Muscle layer of duodenum (tissue), 2 donors: ENCODE data around the gene KY.

Experiments
- H3K27ac ChIP-seq: one replicate; pipeline ENCODE4 v1.7.0; 2013; ENCODE audit warnings: mild to moderate bottlenecking, low read length
- H3K27me3 ChIP-seq: one replicate; pipeline ENCODE4 v1.7.0; 2013; ENCODE audit warnings: low read depth, mild to moderate bottlenecking, control low read depth, low read length
- H3K36me3 ChIP-seq, 2 donors: one replicate each; pipeline ENCODE4 v1.7.0; 2013; ENCODE audit warnings: low read length in 2 of 2, control low read depth in 1 of 2, mild to moderate bottlenecking in 1 of 2; ENCODE audit not compliant: insufficient read depth in 2 of 2, control insufficient read depth in 1 of 2
- H3K4me1 ChIP-seq, 2 donors: one replicate each; pipeline ENCODE4 v1.7.0; 2013; ENCODE audit warnings: low read length in 2 of 2, mild to moderate bottlenecking in 2 of 2, control low read depth in 1 of 2, moderate library complexity in 1 of 2; ENCODE audit not compliant: insufficient read depth in 2 of 2, control insufficient read depth in 1 of 2
- H3K4me3 ChIP-seq, 2 donors: one replicate each; pipeline ENCODE4 v1.7.0; 2013; ENCODE audit warnings: low read length in 2 of 2, low read depth in 1 of 2, mild to moderate bottlenecking in 1 of 2
- H3K9me3 ChIP-seq, 2 donors: one replicate each; pipeline ENCODE4 v1.7.0; 2013; ENCODE audit warnings: low read length in 2 of 2, control low read depth in 1 of 2, mild to moderate bottlenecking in 1 of 2; ENCODE audit not compliant: control insufficient read depth in 1 of 2
- donor health status: healthy.

The KY gene

DNA sequence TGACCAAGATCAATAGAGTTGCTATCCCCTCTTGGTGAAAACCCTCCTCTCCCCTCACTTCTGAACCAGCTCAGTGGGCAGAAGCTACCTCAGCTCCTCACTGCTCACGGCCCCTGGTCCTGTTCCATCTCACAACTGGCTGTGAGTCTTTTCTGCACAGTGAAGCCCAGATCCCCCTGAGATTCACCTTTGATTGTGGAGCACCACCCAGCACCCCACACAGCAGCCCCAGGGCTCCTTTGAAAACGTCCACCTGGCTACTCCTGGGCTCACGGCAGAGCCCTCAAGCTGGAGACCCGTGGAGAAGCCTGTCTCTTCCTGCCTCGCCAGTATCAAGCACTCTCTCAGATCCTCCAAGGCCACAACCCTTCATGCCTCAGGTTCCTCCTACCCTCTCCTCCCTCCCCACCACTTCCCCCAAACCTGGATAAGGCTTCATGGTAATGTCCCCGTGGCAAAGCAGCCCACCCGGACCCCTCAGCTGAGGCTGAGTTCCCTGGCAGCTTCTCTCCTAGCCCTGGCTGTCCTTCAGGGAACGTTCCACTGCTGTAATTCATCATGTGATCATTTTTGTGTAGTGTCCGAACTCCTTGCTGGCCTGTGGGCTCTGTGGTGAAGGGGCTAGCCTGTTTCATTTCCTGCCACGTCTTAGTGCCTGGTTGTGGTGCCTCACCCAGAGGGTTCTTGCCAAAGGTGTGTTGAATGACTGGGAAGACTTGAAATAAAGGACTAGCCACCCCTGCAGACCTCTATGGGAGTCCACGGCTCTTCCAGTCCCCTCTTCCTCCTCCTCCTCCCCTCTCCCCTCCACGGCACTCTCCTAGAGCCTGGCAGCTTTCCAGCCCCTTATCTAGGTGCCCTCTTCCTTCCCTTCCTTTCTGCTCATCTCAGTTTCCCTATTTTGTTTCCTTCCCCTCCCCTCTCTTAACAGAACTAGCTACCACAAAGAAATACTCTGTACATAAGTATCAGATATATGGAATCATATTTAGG is 44.5 kb downstream of the KY start:
- Histone ChIP-seq H3K27ac (no peak overlapping the region), H3K36me3 (peaks cover 0 to 6% of the 10 kb centered on the region in 2 donors), H3K27me3 (no peaks in the 10 kb centered on the region), H3K4me1 (peaks cover 0 to under 1% of the 10 kb centered on the region in 2 donors), H3K4me3 (no peak overlapping the region), H3K9me3 (no peaks in the 10 kb centered on the region)

DNA sequence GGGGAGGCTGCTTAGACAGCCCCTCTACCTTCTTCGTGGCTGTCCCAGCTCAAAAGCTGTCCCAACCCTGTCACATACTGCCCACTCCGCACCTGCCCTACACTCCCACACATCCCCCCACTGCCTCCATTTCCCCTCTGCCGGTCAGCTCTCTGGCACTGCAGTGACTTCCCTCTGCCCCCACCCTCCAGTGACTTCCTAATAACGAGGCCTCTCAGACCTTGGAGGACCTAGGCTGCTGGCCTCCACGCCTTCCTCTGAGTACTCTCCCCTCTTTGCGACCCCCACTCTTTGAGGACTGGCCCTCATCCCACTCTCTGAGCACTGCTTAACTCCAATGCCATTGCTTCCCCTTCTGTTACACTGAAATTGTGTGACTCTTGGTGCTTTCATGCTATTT is 45.3 kb downstream of the KY start:
- Histone ChIP-seq H3K9me3 (no peaks in the 10 kb centered on the region), H3K27me3 (no peaks in the 10 kb centered on the region), H3K27ac (no peak overlapping the region), H3K4me3 (no peak overlapping the region), H3K4me1 (peaks cover 0 to 5% of the 10 kb centered on the region in 2 donors), H3K36me3 (peaks cover 0 to 6% of the 10 kb centered on the region in 2 donors)

DNA sequence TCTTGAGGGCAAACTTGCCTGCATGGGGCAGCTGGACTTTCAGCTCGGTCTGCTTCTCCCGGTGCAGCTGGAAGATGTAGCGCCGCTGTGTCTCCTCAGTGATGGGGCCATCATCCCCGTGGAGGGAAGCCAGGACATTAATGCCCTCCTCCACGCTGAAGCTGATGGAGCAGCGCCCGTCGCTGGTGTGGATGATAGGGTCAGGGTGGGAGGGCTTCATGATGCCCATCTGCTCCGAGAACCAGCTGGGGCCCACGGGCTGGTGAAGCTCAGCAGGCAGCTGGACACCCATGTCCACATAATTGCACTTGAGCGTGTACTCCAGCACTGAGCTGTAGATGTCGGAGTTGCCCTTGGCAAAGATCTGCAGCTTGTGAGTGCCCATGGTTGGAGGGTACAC is 46.9 kb downstream of the KY start:
- H3K36me3 ChIP-seq: peaks cover 0 to 6% of the 10 kb centered on the region in 2 donors
- peaks cover 0 to 5% of the 10 kb centered on the region in 2 donors for H3K4me1 ChIP-seq
- H3K27me3 ChIP-seq: no peaks in the 10 kb centered on the region
- H3K9me3 ChIP-seq: no peaks in the 10 kb centered on the region
- no peak overlapping the region for H3K27ac ChIP-seq
- H3K4me3 ChIP-seq: no peak overlapping the region

DNA sequence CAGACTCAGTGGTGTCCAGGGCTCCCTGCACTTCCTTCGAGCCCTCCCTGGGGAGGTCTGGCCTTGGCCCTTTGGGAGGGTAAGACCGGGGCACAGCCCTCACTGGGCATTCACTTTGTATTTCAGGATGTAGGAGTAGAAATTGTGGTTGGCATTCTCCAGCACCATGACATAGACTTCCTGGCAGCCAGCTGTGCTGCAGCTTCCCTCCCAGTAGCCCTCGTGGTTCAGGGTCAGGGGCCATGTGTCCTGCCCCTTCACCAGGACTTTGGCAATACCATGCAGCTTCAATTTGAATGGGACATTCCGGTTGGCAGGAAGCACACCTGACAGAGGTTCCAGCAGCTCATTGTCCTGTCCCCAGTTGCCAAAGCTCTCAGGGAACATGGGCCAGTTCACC is 47.3 kb downstream of the KY start:
- Histone ChIP-seq H3K36me3 (peaks cover 0 to 2% of the 10 kb centered on the region in 2 donors), H3K4me3 (no peak overlapping the region), H3K27me3 (no peaks in the 10 kb centered on the region), H3K27ac (no peak overlapping the region), H3K9me3 (no peaks in the 10 kb centered on the region), H3K4me1 (peaks cover 0 to 5% of the 10 kb centered on the region in 2 donors)

DNA sequence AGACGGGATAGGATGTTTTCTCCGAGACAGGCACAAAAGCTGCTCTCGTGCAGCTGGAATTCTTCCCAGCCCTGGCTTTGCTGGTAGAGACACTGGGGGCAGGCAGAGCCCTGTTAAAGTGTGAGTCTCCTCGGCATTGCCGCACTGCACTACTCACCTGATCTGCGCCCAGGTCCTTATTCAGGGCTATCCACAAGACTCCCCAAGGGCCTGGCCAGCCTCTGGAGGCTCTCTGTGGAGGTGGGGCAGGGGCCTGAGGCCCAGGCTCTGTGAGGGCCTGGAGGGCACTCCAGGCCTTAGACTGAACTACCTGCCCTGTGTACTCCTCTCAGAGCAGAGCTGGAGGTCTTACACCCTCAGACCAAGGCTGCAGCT is 48.4 kb downstream of the KY start:
- no peaks in the 10 kb centered on the region for H3K36me3 ChIP-seq
- H3K9me3 ChIP-seq: no peaks in the 10 kb centered on the region
- peaks cover 0 to 5% of the 10 kb centered on the region in 2 donors for H3K4me1 ChIP-seq
- H3K27me3 ChIP-seq: no peaks in the 10 kb centered on the region
- no peak overlapping the region for H3K4me3 ChIP-seq
- H3K27ac ChIP-seq: no peak overlapping the region

DNA sequence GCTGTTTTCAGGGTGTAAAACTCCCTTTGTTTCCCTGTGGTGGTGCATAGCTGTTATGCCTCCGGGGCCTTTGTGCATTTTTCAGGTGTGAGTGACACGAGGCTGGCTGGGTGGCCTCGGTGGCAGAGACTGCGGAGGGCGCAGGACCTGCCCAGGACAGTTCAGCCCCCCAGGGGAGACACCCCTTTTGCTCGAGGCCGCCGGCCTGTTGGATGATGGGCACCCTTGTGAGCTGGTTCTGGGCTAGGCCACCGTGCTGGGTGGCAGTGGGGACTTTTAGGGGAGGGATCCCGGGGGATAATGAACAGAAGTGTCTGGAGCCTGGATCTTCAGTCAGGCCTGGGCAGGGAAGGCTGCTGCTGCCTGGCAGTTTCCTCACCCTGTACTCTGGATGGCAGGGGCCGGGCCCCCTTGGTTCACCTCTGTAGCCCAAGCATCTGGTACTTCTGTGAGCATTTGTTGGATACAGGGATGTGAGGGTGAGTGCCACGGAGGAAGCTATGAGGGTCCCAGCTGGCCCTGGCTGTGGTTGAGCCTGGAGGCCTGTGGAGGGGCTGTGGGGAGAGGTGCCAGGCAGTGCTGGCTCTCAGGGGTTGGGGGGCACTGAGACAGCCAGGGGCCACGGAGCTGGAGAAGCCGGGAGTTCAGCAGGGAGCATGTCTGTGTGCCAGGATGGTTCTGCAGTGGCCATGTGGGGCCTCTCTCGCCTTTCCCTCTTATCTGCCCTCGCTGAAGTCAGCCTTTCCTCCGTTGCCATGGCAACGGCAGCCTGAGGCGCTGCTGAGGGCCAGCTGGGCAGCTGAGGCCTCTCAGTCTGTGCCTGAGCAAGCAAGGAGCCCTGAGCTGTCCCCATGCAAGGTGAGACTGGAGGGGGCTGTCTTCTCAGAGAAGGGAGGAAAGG is 49.0 kb downstream of the KY start:
- Histone ChIP-seq H3K27me3 (no peaks in the 10 kb centered on the region), H3K4me3 (no peak overlapping the region), H3K4me1 (peaks cover 0 to 5% of the 10 kb centered on the region in 2 donors), H3K9me3 (no peaks in the 10 kb centered on the region), H3K27ac (no peak overlapping the region), H3K36me3 (no peaks in the 10 kb centered on the region)

DNA sequence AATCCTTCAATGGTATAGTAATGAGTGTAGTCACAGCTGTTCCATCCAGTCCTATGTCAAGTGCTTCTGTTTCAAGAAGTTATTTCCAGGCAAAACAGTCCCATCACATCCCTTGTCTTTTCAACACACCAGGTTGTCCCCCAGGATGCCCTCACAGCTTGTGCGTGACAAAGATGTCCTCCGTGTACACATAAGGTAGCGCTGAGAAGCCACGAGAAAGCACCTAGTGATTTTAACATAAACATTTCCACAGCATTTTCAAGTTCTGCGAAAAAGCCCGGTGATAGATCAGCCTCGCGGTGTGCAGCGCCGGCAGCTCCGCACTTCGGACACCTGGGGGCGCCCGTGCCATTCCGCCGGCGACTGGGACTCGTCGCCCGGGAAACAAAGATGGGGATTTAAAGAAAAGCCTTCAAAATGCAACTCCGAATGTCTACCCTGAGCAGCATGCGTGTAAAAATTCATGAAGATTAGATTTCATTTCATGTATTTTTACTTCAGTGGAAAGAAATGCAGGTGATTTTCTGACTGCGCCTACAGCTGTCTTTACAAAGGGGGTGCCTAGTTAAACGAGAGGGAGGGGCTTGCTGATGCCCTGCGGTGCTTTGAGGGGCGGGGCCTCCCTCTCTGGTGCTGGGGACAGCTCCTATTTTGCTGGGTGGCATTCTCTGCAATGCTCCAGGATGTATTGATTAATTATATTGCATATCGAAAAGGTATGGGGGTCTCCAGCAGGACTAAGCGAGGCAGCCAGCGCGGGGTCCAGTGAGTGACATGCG is 49.9 kb downstream of the KY start:
- Histone ChIP-seq H3K27ac (no peak overlapping the region), H3K4me1 (peaks cover 0 to 5% of the 10 kb centered on the region in 2 donors), H3K4me3 (peak overlapping the region in 1 of 2 donors; percentile 42), H3K9me3 (no peaks in the 10 kb centered on the region), H3K27me3 (no peaks in the 10 kb centered on the region), H3K36me3 (no peaks in the 10 kb centered on the region)

DNA sequence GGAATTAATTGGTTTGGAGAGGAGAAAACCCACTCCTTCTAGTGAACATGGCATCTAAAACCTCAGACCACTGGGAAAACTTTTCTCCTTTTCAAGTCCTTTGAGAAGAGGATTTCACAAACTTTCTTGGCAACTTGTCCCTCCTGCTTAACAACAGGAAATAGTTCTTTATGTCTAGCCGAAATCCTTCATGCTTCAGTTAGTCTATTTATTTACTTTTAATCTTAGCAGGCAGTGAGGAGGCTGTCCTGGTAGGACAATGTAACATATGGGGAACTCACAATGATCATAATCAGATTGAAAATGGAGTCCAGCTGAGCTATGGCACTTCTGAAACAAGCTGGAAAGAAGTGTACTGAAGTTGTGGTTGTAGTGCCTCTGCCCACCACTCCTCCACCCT is 50.6 kb downstream of the KY start:
- no peaks in the 10 kb centered on the region for H3K36me3 ChIP-seq
- no peak overlapping the region for H3K4me3 ChIP-seq
- no peak overlapping the region for H3K27ac ChIP-seq
- H3K9me3 ChIP-seq: no peaks in the 10 kb centered on the region
- H3K4me1 ChIP-seq: peaks cover 0 to 5% of the 10 kb centered on the region in 2 donors
- no peaks in the 10 kb centered on the region for H3K27me3 ChIP-seq

DNA sequence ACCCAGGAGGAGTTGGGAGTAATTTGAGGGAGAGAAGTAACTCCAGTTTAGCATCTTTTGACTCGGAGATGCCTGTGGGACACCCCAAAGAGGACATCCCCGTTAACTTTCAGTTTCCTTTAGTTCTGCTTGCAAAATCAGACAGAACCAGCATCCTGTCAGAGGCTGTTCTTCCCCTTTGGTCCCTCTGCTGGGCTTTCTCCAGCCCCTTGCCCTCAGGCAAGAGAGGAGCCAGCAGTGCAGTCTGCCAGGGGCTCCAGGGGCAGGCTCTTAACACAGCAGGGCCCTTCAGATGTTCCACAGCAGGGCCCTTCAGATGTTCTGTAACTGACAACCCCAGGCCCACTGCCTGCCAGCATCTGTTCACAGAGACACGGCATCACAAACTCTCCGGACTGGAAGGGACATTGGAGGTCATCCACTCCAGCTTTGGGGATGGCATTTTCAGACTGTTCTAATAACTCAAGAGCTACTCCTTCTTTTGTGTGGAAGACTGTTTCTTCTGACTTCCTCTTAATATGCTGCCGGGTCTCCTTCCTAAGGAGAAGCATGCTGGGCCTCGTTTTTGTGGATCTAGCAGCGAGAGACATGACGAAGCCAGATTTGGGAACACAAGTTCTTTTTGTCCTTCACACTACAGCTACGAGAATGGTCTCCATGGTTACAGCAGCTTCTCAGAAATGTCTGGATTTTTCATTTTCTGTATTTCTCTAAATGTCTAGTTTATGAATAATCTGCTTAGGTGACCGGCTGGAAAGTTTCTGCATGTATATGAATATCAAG is 51.9 kb downstream of the KY start:
- H3K36me3 ChIP-seq: no peaks in the 10 kb centered on the region
- H3K4me1 ChIP-seq: peaks cover 0 to 5% of the 10 kb centered on the region in 2 donors
- H3K27me3 ChIP-seq: no peaks in the 10 kb centered on the region
- H3K27ac ChIP-seq: no peak overlapping the region
- H3K9me3 ChIP-seq: no peaks in the 10 kb centered on the region
- no peak overlapping the region for H3K4me3 ChIP-seq

DNA sequence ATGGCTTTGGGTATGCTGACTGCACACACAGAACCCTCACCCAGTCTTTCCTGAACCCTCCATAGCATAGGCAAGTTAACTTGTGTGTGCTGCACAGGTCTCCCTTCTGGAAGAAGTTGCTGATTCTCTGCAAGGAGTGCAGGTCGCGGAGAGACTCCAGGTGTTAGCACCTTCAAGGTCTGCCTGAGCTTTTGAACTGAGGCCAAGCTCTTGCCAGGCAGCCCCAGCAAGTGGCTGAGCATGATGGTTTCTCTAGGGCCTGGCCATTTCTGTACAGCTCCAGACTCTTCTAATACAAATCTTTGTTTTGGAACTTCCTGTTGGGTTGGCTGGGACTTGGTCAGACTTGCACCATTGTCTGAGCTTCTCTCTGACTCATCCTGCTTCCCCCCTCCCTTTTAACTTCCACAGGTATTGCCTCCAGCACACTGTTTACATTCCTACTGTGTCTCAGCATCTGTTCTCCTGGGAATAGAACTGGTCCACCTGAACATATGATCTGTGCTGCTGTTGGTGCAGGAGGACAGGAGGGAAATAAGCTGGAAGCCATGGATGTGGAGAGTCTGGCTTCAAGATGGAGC is 53.3 kb downstream of the KY start:
- Histone ChIP-seq H3K4me3 (no peak overlapping the region), H3K36me3 (no peaks in the 10 kb centered on the region), H3K27me3 (no peaks in the 10 kb centered on the region), H3K4me1 (peaks cover 0 to 5% of the 10 kb centered on the region in 2 donors), H3K27ac (no peak overlapping the region), H3K9me3 (no peaks in the 10 kb centered on the region)
